HG03342 (cell line): ENCODE data around the gene TBC1D22A.

Experiments
- ATAC-seq: cut with Tn5 transposase; IDR thresholded peaks from one replicate; pipeline ENCODE4 v1.9.1; 2021; ENCODE audit warnings: mild to moderate bottlenecking, moderate library complexity; ENCODE audit not compliant: unreplicated experiment

Gene TBC1D22A

DNA sequence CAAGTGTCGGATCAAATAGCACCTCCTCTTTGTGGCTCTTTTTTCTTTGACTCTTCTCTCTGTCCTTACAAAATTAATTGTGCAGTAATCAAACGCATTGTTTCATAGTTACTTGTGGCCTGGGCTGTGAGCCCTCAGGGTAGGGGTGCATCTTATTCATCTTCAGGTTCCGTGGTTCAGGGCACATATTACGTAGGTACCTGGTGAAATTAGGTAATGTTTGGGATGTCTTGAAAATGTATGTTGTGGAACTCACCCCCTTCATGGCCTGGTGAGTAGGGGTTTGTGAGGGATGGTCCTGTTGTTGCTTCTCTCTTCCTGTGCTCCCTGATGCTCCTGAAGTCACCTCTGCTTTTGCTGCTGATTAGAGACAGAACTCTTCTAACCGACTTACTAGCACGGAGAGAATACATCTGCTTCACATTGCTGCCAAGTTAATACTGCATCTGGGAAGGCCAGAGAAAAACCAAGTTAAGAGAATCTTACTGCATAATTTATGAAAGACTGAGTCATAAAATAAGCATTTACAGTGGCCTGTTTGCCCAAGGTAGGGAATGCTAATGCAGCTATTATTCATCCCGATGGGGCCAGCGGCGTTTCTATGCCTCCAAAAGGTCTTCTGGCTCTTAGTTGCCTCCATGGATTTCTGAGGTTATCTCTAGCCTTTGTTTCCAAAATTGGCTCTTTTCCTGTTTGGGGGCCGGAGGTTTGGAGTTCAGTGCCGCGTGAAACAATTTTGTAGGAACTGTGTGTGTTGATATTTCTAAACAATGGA lies 66.9 kb downstream of the TBC1D22A start:
- ATAC-seq = no peak

DNA sequence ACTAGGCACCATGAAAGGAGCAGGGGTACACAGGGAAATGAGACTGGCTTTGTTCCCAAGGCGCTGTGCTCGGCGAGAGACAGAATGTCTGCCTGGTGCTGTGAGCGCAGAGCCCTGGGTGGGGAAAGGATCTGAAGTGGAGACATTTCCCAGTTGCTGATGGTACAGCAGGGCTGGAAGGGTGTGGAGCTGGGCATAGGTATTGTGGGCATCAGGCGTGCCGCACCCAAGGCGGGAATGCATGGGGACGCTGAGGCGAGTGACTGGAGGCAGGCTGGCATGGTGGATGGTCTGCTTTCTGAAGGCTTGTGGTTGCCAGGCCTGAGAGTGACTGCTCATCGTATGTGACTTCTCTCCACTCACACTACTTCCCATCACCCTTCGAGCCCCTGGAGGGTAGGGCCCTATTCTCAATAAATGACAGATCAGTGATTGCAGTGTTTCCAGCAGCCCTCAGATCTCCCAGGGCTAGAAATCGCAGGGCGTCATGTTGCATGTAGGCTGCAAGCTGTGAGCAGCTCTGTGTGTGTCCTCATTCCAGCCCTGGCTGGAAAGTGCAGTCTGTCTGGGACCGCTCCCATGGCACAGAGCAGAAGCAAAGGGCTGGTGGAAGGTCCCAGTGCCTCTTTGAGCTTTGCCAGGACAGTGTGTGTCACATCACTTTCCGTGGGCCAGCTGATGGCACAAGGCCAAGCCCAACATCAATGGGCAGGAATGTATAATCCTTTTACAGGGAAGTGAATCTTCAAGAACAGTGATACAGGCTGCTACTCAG lies 67.7 kb downstream of the TBC1D22A start:
- no peak for ATAC-seq

DNA sequence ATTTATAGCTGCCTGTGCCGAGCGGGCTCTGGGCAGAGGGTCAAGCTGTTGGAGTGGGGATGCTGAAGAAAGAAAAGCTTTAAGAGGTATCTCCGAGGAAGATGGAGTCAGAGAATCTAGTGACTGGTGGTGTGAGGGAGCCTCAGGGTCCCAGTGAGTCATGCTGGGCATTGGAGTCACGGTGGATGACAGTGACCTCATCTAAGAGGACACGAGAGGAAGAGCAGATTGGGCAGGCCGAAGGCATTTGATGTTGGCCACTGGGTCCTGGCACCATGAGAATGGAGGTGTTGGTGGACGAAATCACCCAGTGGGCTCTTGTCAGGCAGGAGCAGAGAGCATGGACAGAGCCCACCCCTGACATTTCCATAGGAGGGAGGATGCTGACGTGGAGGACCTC lies 68.4 kb downstream of the TBC1D22A start:
- no peak for ATAC-seq

DNA sequence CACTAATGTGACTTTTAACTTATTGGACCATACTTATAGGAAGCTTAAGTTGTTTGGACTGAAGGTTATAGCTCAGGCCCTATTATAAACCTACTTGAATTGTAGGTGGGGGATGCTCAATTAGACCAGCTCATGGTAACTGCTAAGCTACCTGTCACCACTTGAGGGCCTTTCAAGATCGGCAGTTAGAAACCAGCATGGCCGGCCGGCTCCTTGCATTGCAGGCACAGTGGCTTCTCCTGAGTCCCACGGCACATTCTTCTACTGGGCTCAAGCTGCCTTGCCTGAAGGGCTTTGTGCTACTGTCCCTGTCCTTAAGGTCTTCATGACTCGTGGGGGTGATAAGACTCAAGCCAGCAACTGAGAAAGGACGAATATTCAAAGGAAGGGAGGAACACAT lies 70.8 kb downstream of the TBC1D22A start:
- ATAC-seq = no peak

DNA sequence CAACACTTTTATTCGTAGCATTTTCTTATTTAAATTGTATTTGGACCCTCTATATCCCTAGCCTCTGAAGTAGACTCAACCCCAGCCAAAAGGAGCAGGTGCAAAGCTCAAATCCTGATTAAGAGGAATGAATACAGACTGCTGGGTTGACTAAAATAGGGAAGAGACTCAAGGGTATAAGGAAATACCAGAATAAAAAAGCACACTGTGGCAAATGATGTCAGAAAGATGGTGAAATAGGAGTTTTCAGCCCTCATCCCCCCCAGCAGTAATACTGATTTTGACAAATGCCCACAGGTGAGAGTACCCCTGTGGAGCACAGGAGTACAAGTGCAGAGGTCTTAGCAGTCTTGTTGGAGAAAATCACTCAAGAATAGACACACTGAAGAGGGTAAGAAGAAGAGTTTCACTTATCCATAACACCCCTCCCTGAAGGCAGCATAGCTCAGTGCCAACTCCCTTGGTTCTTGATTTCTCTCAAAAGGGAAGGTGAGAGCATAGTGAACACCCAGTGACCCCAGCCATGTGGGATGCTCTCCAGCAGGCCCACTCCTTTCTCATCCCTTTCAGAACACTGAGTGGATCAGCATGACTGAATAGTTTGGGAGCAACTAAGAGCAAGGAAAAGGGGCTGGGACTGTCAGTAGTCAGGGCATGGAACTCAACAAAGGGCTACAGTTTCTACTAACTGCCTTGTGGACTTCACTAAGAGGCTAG lies 71.7 kb downstream of the TBC1D22A start:
- ATAC-seq = no peak

DNA sequence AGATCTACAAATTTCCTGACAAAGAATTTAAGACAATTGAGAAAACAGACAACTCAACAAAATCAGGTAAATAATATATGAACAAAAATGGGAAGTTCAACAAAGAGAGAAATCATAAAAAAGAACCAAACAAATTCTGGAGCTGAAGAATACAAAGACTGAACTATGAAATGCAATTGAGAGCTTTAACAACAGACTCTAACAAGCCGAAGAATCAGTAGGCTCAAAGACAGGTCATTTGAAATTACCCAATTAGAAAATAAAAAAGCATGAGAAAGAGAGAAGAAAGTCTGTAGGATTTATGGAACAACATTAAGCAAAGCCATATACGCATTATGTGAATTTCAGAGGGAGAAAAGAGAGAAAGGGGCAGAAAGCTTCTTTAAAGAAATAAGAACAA lies 72.8 kb downstream of the TBC1D22A start:
- ATAC-seq = no peak

DNA sequence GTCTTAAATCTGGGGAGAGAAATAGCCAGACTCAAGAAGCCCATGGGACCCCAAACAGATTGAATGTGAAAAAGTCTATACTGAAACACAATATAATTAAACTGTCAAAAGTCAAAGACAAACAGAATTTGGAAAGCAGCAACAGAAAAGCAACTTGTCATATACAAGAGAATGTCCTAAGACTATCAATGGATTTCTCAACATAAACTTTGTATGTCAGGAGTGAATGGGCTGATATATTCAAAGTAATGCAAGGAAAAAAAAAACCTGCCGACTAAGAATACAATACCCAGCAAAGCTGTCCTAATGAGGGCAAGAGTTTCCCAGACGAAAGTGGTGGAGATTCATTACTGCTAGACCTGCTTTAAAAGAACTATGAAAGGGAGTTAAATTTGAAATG lies 73.2 kb downstream of the TBC1D22A start:
- no peak for ATAC-seq

DNA sequence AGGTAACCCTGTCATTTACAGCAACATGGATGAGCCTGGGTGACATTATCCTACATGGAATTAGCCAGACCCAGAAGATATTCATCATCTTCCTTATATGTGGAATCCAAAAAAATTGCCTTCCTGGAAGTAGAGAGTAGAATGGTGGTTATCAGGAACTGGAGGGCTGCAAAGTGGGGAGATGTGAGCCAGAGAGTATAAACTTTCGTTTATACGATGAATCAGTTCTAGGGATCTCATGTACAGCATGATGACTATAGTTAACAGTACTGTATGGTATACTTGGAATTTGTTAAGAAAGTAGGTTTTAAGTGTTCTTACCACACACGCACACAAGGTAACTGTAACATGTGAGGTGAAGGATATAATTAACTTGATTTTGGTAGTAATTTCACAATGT lies 79.1 kb downstream of the TBC1D22A start:
- no peak for ATAC-seq

DNA sequence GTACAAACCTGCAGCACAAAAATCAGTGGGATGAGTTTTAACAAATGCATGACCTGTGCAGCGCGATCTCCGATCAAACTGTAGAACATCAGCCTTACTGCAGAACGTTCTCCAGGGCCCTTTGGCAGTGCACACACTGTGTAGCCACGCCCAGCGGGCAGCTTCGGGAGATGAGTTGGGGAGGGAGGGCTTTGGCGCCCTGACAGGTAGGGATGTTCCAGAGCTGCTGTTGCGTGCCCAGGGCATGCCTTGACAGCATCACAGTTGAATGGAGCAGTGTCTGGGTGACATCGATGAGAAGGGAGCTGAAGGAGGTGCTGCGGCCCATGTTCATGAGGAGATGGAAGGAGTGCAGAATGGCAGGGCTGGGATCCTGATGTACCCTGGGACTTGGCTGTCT lies 80.2 kb downstream of the TBC1D22A start:
- ATAC-seq = no peak

DNA sequence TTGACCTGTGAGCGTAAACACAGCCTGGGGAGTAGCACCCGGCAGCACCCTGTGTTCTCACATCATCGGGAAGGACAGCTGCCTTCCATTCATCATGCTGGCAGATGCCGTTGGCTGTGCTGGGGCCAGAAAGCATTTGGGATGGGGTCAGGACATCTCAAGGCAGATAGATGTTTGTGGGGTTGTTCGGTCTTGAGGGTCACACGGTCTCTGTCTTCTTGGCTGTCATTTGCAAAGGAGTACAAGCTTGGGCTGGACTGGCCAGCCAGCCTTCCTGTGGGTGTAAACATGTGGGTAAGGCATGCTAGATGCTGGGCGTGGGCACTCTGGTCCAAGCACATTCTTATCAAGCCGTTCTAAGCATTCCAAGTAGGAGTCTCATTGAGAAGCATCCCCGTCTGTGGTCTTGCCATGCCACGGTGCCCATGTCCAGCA lies 81.4 kb downstream of the TBC1D22A start:
- ATAC-seq = no peak

DNA sequence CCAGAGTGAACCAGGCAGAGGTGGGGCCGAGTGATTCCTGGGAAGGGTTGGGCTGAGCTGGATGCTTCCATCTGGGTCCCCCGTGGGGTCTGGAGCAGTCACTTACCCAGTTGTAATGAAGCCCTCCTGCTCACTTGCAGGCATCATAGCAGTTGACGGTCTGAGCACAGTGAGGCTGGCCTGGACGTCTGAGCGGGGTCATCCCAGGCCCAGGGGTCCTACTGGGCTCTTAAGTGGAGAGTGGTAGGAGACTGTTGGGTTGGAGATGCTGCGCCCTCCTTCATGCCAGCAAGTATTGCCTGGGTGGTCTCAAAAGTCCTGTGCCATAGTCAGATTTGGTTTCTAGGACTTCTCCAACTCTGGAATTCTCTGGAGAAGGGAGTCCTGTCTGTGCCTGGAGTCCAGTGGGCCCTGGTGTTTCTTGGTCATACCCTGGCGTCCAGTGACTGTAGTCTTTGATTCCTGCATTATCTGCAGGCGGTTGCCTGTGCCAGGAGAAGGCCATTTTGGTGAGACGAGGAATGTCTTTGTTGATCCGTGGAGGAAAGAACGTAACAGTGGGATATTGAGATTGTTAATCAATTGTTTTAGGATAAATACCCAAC lies 82.3 kb downstream of the TBC1D22A start:
- no peak for ATAC-seq

DNA sequence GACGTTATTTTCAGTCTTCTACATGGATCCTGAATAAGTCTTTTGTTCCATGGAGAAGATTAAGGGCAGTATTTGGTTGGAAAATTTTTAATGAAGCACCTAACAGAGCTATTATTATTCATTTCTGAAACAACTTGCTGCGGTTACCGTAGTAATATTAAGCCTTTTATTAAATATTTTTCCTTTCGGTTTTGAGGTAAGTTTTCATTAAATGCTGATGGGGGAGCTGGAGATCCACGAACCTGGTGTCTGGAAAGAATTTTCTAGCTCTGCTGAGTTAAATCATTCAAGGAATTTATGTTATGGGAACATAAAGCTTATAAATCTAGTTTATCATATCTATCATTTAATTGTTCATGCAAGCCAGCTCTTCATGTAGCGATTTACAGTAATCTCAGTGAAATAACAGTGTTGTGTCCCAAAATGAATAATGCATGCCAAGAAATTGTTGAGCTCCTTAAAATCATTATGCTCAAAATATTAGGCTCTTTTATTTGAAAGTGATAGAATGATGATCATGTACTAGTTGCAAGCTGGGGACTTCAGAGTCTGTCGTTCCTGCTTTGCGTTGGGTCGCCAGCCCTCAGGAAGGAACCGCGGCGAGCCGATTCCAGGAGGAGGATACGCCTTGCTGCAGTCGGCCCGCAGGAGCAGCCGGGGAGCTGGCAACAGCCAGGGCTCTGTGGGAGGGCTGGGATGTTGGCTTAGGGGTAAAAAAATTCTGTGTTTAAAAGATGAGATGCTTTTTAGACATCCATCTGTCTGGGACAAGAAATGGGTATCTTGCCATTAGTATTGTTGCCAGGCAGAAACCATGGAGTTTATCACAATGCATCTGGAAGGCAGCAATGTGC lies 83.1 kb downstream of the TBC1D22A start:
- ATAC-seq = no peak

DNA sequence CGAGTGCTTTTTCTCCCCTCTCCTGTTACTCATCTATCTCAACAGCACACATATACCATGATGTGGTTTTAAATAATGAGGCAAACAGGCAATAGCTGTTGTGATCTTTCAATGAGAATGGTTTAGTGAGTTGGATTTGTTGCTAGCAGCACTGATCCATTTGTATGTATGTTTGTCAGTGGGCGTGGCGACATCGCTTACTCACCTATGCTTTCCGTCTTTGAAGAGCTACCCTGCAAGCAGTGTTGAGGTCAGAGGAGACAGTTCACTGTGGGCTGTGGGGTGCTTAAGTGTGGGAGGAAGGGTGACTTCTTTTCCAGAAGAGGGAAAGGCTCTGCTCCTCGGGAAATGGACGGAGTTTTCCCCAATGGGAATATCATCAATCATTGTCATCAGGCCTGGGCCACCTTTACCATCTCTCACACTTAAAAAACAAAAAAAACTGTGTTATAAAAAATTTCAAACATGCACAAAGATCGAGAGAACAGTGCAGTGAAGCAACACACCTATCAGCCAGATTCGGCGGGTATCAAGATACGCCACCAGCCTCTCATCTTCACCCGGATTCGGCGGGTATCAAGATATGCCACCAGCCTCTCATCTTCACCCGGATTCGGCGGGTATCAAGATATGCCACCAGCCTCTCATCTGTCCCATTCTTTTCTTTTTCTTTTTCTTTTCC lies 83.8 kb downstream of the TBC1D22A start:
- ATAC-seq = no peak

DNA sequence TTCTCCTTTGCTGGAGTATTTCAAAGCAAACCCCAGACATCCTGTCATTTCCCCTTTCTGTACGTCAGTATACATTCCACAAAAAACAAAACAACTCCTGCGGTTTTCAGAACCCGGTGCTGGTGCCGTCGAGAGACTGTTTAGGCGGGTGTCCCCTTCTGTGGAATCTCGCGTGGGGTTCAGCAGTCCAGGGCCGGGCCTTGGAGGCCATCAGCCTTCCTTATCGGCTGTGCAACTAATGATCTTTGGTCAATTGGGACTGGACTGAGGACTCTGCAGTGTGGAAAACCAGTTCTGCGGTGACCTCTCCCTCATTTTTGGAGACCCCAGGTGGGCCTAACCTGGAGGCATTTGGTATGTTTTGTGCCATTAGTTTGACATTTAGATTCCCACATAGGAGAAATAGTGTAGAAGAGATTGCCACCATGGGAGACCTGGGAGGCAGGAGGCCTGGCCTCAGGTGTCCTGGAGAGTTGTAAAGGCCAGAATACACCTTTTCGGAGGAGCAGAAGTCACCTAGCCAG lies 84.4 kb downstream of the TBC1D22A start:
- ATAC-seq = no peak

DNA sequence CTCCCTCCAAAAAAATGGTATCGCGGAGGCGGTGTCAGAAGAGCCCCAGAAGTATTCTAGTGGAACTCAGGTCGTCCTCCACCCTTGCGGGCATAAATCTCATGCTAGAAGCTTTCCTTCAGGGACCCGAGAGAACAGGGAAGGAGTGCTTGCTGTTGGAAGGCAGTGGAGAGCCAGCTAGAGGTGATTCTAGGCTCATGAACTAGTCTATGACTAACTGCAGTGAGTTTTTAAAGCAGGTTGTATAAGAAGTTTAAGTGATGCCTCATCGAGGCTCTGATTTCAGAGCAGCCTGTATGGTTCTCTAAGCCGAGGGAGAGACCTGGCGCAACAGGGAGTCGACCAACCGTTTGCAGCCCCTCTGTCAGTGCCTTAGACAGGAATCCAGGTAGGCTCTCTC lies 85.7 kb downstream of the TBC1D22A start:
- no peak for ATAC-seq

DNA sequence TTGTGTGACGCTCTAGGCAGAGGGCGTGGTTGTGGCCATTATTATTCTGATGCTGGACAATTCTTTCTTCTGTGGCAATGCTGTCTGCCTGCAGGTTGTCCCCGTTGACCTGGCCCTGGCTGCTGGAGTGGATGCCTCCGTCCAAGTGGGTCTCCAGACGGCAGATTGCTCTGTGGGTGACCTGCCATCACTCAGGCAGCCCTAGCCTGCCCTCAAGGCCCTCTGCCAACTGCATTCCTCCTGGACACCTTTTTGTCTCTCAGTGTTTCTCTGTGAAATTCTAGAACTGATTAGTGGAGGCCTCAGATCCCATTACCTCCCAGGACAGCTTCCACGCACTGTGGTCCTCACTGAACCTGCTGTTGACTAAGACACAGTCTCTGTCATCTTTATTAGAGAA lies 86.7 kb downstream of the TBC1D22A start:
- no peak for ATAC-seq

DNA sequence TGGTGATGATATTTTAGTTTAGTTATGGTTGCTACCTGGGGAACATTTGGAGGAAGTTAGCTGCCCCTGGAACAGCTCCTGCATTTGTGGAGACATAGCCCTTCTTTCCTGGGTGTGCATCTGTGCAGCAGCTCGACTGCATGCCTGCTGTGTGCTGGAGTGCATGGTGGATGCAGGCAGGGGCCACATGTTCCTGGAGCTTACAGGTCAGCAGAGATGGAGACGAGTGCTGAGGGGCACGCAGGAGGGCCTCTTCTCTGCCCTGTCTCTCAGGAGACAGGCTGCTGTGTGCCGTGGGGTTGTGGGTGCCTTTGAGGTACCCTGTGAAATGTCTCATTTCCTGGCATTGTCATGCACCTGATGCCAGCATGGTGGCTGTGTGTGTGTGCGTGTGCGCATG lies 87.5 kb downstream of the TBC1D22A start:
- no peak for ATAC-seq

DNA sequence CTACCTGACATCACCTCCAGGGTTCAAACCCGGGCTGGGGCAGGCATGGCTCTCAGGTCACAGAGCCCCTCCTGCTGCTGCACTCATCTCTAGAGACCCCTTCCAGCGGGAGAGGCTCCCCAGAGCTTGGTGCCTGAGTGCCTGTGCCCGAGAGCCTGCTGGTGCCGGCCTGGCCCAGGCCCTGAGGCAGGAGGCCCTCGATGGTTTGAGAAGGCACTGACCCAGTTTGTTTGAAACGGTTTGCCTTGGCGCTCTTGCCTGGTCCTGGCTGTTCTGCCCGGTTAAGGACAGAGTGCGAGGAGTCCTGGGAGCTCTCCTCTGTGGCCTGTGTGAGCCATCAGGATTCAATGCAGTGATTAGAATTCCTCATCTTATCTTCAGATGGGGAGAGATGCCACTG lies 88.9 kb downstream of the TBC1D22A start:
- no peak for ATAC-seq

DNA sequence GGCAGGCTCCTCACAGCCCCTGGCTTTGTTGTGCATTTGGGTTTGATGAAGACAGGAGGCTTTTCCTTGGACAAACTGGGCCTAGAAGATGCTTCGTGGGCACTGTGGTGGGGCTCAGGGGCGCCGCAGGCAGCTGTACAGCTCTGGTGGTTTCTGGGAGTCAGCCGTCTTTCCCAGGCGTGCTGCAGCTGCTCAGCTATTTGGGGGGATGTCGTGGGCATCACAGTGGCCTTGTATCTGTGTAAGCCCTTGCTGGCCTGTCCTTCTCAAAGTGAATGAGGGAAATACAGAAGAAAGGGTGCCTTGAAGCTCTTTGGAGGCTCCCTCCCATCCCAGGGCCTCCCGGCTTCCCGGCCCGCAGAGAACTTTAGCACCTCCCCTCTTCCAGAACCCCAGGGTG lies 89.5 kb downstream of the TBC1D22A start:
- no peak for ATAC-seq

DNA sequence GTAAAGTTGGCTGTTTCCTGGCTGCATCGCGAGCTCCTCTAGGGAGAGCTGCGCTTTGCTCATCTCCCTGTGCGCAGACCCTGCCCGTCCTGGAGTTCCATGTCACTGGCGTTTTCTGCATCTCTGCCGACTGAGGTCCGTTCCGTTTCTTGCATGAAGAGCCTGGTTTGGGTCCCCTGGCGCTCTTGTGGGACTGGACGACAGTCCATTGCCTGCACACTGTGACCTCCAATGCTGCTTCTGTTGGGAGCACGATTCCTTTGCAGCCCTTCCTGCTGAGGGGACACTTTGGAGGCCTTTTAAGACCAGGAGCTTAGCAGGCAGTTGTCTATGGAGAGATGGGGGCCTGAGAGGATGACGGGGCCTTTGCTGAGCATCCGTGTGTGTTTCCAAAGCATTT lies 90.3 kb downstream of the TBC1D22A start:
- ATAC-seq = no peak
